NB4 (cell line): ENCODE results near the gene IL16.

Experiments used
- CTCF ChIP-seq: IDR thresholded peaks from one replicate; pipeline ENCODE4 v1.5.1; 2012; ENCODE audit warnings: low read depth, low read length
- POLR2A ChIP-seq: IDR thresholded peaks from 2 replicates; pipeline ENCODE4 v1.6.1; 2011; ENCODE audit warnings: mild to moderate bottlenecking; ENCODE audit not compliant: insufficient read length; ENCODE audit errors: extremely low read depth

GRCh38 chr15:81301385-81301784 is 104.7 kb downstream of the IL16 start:
- TF ChIP-seq CTCF = no peak
- TF ChIP-seq POLR2A = no peak
